A673 (cell line): Measurements from ENCODE around the gene SLC28A1.

Experiments used
- EZH2 ChIP-seq: fragments of 200-600 bp; sonication (generic); IDR thresholded peaks from 2 replicates; pipeline ENCODE4 v1.6.1; 2017; ENCODE audit warnings: borderline replicate concordance, low read depth, mild to moderate bottlenecking, mixed read lengths, antibody characterized with exemption, low read length; ENCODE audit not compliant: poor library complexity, severe bottlenecking
- TF ChIP-seq, protein P1 (sequence below): fragments of 300-800, 200-600 bp; sonication (generic); conservative IDR thresholded peaks from 2 replicates; pipeline ENCODE4 v1.5.1; 2017; ENCODE audit warnings: low read depth, mild to moderate bottlenecking, antibody characterized with exemption, low read length, moderate library complexity, mixed read lengths

DNA sequence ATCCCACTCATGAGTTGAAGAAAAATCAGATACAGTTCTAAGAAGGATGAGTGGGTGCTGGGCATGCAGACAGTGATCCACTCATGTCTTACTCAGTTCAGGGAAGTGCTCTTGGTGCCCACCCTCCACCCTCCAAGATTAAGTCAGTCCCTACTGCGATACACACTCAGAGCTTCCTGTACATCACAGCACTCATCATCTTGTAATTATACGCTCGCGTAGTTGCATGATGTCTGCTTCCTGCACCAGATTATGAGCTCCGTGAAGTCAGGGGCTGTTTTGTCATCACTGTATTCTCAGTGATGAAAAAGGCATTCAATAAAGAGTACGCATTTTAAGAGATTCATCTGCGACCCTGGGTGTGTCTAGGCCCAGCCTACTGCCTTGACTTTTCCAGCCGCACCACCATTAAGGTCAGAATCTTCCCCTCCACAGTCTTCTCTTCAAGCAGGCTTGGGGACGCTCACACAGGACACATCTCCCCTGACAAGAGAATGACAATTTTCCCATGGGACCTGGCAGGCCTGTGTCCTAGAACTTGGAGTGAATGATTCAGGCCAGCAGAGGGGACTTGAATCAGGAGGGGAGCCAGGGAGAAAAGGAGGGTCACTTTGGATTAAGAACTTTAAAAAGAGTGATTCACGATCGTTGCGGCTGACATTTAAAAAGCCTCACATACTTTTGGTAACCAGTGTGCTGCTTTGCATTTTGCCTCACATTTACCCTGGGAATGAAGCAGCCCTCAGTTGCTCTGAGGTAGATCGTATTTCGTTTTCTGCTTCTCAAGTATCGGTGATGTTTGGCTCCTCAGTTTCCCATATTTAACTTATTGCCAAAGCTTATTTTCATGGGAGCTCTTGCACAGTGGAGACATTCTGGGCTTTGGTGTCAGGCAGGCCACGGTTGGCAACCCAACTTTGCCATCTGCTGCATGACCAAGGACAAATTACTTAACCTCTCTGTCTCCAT lies 89.3 kb downstream of the SLC28A1 start:
- TF ChIP-seq, protein P1, sequence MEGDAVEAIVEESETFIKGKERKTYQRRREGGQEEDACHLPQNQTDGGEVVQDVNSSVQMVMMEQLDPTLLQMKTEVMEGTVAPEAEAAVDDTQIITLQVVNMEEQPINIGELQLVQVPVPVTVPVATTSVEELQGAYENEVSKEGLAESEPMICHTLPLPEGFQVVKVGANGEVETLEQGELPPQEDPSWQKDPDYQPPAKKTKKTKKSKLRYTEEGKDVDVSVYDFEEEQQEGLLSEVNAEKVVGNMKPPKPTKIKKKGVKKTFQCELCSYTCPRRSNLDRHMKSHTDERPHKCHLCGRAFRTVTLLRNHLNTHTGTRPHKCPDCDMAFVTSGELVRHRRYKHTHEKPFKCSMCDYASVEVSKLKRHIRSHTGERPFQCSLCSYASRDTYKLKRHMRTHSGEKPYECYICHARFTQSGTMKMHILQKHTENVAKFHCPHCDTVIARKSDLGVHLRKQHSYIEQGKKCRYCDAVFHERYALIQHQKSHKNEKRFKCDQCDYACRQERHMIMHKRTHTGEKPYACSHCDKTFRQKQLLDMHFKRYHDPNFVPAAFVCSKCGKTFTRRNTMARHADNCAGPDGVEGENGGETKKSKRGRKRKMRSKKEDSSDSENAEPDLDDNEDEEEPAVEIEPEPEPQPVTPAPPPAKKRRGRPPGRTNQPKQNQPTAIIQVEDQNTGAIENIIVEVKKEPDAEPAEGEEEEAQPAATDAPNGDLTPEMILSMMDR = no peak
- no peak for TF ChIP-seq EZH2
